Neural cell (in vitro differentiated cells): Measurements from ENCODE around the gene PGM1. TPM values are rescaled to one million over a fixed set of nuclear protein-coding genes. Genes with fewer than 3 reads are reported as not detected.

Experiments
- H2AFZ ChIP-seq: fragments of 200-600, 300-800 bp; sonication (generic), shearing (Covaris generic); 2 replicates; pipeline ENCODE4 v1.6.0; 2014; ENCODE audit warnings: low read depth, mild to moderate bottlenecking, antibody characterized with exemption, low read length, moderate library complexity
- H3F3A ChIP-seq: fragments of 200-600 bp; shearing (Covaris generic); 2 replicates; pipeline ENCODE4 v1.6.1; 2016; ENCODE audit warnings: mild to moderate bottlenecking, moderate library complexity, mixed read lengths, antibody characterized with exemption, low read length; ENCODE audit not compliant: insufficient read depth, poor library complexity, severe bottlenecking
- H3K27ac ChIP-seq: fragments of 200-600, 300-800 bp; sonication (generic), shearing (Covaris generic); 2 replicates; pipeline ENCODE4 v1.5.1; 2014; ENCODE audit warnings: mild to moderate bottlenecking, low read length, moderate library complexity
- H3K27me3 ChIP-seq: fragments of 300-800, 200-600 bp; sonication (generic), shearing (Covaris generic); 2 replicates; pipeline ENCODE4 v1.6.0; 2014; ENCODE audit warnings: mild to moderate bottlenecking, low read depth, low read length, moderate library complexity; ENCODE audit not compliant: insufficient read depth
- H3K36me3 ChIP-seq: fragments of 300-800, 200-600 bp; sonication (generic), shearing (Covaris generic); 2 replicates; pipeline ENCODE4 v1.5.1; 2014; ENCODE audit warnings: mild to moderate bottlenecking, antibody characterized with exemption, low read length, moderate library complexity; ENCODE audit not compliant: insufficient read depth
- H3K4me2 ChIP-seq: fragments of 300-800, 200-600 bp; sonication (generic), shearing (Covaris generic); 2 replicates; pipeline ENCODE4 v1.6.0; 2014; ENCODE audit warnings: mild to moderate bottlenecking, low read length
- H3K4me3 ChIP-seq: fragments of 300-800, 200-600 bp; sonication (generic), shearing (Covaris generic); 2 replicates; pipeline ENCODE4 v1.5.1; 2014; ENCODE audit warnings: mild to moderate bottlenecking, low read length, moderate library complexity
- H3K79me2 ChIP-seq: fragments of 200-600 bp; shearing (Covaris generic); replicated peaks from 2 replicates; pipeline ENCODE4 v1.6.0; 2014; ENCODE audit warnings: mild to moderate bottlenecking, low read length, moderate library complexity; ENCODE audit not compliant: insufficient read depth
- H3K9ac ChIP-seq: fragments of 300-800, 200-600 bp; sonication (generic), shearing (Covaris generic); 2 replicates; pipeline ENCODE4 v1.6.1; 2016; ENCODE audit warnings: mild to moderate bottlenecking, low read length, mixed read lengths
- H3K9me2 ChIP-seq: fragments of 200-600 bp; shearing (Covaris generic); 2 replicates; pipeline ENCODE4 v1.6.1; 2016; ENCODE audit warnings: mild to moderate bottlenecking, low read length, mixed read lengths; ENCODE audit not compliant: insufficient read depth
- H3K9me3 ChIP-seq: fragments of 200-600, 300-800 bp; sonication (generic), shearing (Covaris generic); 2 replicates; pipeline ENCODE4 v1.6.1; 2016; ENCODE audit warnings: mild to moderate bottlenecking, mixed run types, low read length, moderate library complexity, mixed read lengths
- H4K20me1 ChIP-seq: fragments of 200-600 bp; shearing (Covaris generic); 2 replicates; pipeline ENCODE4 v1.6.1; 2016; ENCODE audit warnings: mild to moderate bottlenecking, mixed run types; ENCODE audit not compliant: insufficient read depth
- POLR2AphosphoS5 ChIP-seq: IDR thresholded peaks from 2 replicates; pipeline ENCODE4 v1.6.1; 2012
- REST ChIP-seq: IDR thresholded peaks from 2 replicates; pipeline ENCODE4 v1.6.1; 2012; ENCODE audit warnings: borderline replicate concordance
- TAF1 ChIP-seq: IDR thresholded peaks from 2 replicates; pipeline ENCODE4 v1.6.1; 2012; ENCODE audit warnings: low read depth
- polyA plus RNA-seq: library from polyadenylated mRNA; depleted of rRNA; stranded (reverse); fragments of >200 nt; gene quantifications from 2 replicates; pipeline ENCODE4 v1.2.3, GENCODE V29; 2014
- small RNA-seq, 3 experiments: library from RNA; depleted of rRNA; stranded (forward); fragments of <200 nt; gene quantifications; one replicate each; pipeline ENCODE3, GENCODE V24; 2012

Gene PGM1
- polyA plus RNA-seq, 1 donor from 2014 or later: 2.9 TPM

- H3K27me3 ChIP-seq: no peaks in the 10 kb centered on the region
- H3F3A ChIP-seq: no peaks in the 10 kb centered on the region
- no peak overlapping the region for H3K9ac ChIP-seq
- H4K20me1 ChIP-seq: no peaks in the 10 kb centered on the region
- H3K9me2 ChIP-seq: no peaks in the 10 kb centered on the region
- no peak overlapping the region for H3K27ac ChIP-seq
- no peak for TF ChIP-seq REST
- no peak for TF ChIP-seq TAF1
- TF ChIP-seq POLR2AphosphoS5: no peak
- H3K36me3 ChIP-seq: no peaks in the 10 kb centered on the region
- H3K4me3 ChIP-seq: no peak overlapping the region
- H2AFZ ChIP-seq: no peak overlapping the region
- H3K4me2 ChIP-seq: no peak overlapping the region
- no peaks in the 10 kb centered on the region for H3K79me2 ChIP-seq
- H3K9me3 ChIP-seq: no peaks in the 10 kb centered on the region
These were observed 116.1 kb downstream of the PGM1 start for GRCh38 chr1:63709267-63709828.

Small RNA genes within 50 kb of the gene (small RNA-seq; reads per million reads assigned to genes)
- gene RF02105 (0 reads per million in 3 experiments), gene RF02106 (0 reads per million in 3 experiments), gene RF02107 (0 reads per million in 3 experiments), gene RF02108 (0 reads per million in 3 experiments), gene RF02109 (0 reads per million in 3 experiments), gene RF02110 (0 reads per million in 3 experiments)

Other genes with a start within 250 kb of the PGM1 start
- 31.3 and 46.8 TPM in 2 replicates for gene ALG6, start 225.8 kb upstream of the PGM1 start, polyA plus RNA-seq
- 24.8 and 29.0 TPM in 2 replicates for gene ITGB3BP, start 70.2 kb upstream of the PGM1 start, polyA plus RNA-seq
- 62.9 and 72.9 TPM in 2 replicates for gene EFCAB7, start 69.9 kb upstream of the PGM1 start, polyA plus RNA-seq
- 0.27 TPM in 1 of 2 replicates, not detected in the other for gene ROR1, start 180.6 kb downstream of the PGM1 start, polyA plus RNA-seq